GM12864 (cell line): ENCODE results near the gene PEX11G.

Experiments used
- DNase-seq: peaks from one replicate; pipeline ENCODE4 v3.0.0-alpha.2; 2011; ENCODE audit warnings: low read depth
- H3K4me3 ChIP-seq: 2 replicates; pipeline ENCODE4 v1.5.1; 2011; ENCODE audit warnings: mild to moderate bottlenecking, low read depth, low read length, control low read depth
- CTCF ChIP-seq: IDR thresholded peaks from 2 replicates; pipeline ENCODE4 v1.5.1; 2011; ENCODE audit warnings: low read depth, mild to moderate bottlenecking, moderate library complexity, low read length, control low read depth, inconsistent platforms; ENCODE audit errors: missing control alignments

The PEX11G gene

GRCh38 chr19:7520131-7521051 is 31.6 kb upstream of the PEX11G start:
- H3K4me3 ChIP-seq: no peak overlapping the region
- no peak for TF ChIP-seq CTCF
- DNase-seq: no peak

GRCh38 chr19:7519361-7520130 is 30.7 kb upstream of the PEX11G start:
- H3K4me3 ChIP-seq: no peak overlapping the region
- TF ChIP-seq CTCF: no peak
- no peak for DNase-seq

GRCh38 chr19:7516878-7517277 is 28.0 kb upstream of the PEX11G start:
- H3K4me3 ChIP-seq: no peak overlapping the region; the same call in 1 of the 2 replicates

GRCh38 chr19:7516333-7516732 is 27.5 kb upstream of the PEX11G start:
- H3K4me3 ChIP-seq: peak overlapping the region; percentile 36
- no peak for TF ChIP-seq CTCF
- no peak for DNase-seq

More at GRCh38 chr19:7516878-7517277, 28.0 kb upstream of the PEX11G start:
- DNase-seq: no peak
- no peak for TF ChIP-seq CTCF

GRCh38 chr19:7515645-7516151 is 26.9 kb upstream of the PEX11G start, which contains the start of gene ZNF358:
TSS of gene ZNF358 (plus strand) at chr19:7516103. CDS start at chr19:7519243, 3,140 bp downstream.
- no peak for DNase-seq
- TF ChIP-seq CTCF: no peak
- H3K4me3 ChIP-seq: peak within 1 kb of the TSS; percentile 36

GRCh38 chr19:7515110-7515644 is 26.3 kb upstream of the PEX11G start:
- H3K4me3 ChIP-seq: no peak overlapping the region
- no peak for DNase-seq
- no peak for TF ChIP-seq CTCF
